Breast epithelium (tissue), 4 donors: Measurements from ENCODE around the gene HPX. TPM values are rescaled to one million over a fixed set of nuclear protein-coding genes. Genes with fewer than 3 reads are reported as not detected.

Experiments used
- DNase-seq, 2 donors: peaks; one replicate each; pipeline ENCODE4 v3.0.0-alpha.2; 2019; ENCODE audit warnings: low spot score in 2 of 2
- H3K27ac ChIP-seq, 2 donors: fragments of 200-600 bp; sonication (generic) in 1 of 2; one replicate each; pipeline ENCODE4 v1.5.1; 2016 to 2019; ENCODE audit warnings: mild to moderate bottlenecking in 1 of 2
- H3K27me3 ChIP-seq, 2 donors: fragments of 200-600 bp; sonication (generic) in 1 of 2; one replicate each; pipeline versions ENCODE4 v1.5.1 to v1.6.0; 2017 to 2019; ENCODE audit warnings: control low read depth in 1 of 2, mild to moderate bottlenecking in 1 of 2
- H3K36me3 ChIP-seq: fragments of 200-600 bp; one replicate; pipeline ENCODE4 v1.5.1; 2019
- H3K4me1 ChIP-seq, 2 donors: fragments of 200-600 bp; sonication (generic); one replicate each; pipeline ENCODE4 v1.5.1; 2016 to 2019; ENCODE audit warnings: control low read depth in 1 of 2
- H3K4me3 ChIP-seq, 3 donors: fragments of 200-600 bp; sonication (generic); 1 replicate in 2 of 3; 2 replicates in 1 of 3; pipeline ENCODE4 v1.5.1; 2016 to 2019; ENCODE audit warnings: mild to moderate bottlenecking in 3 of 3, moderate library complexity in 2 of 3
- H3K9me3 ChIP-seq, 2 donors: fragments of 200-600 bp; sonication (generic) in 1 of 2; one replicate each; pipeline ENCODE4 v1.5.1; 2016 to 2019; ENCODE audit warnings: control low read depth in 1 of 2
- CTCF ChIP-seq, 3 donors: fragments of 450-650 bp; IDR thresholded peaks; one replicate each; pipeline ENCODE4 v1.5.1; 2016 to 2017; ENCODE audit warnings: antibody characterized with exemption in 3 of 3, mild to moderate bottlenecking in 3 of 3, moderate library complexity in 3 of 3
- POLR2A ChIP-seq: fragments of 450-650 bp; IDR thresholded peaks from one replicate; pipeline ENCODE4 v1.6.1; 2016; ENCODE audit warnings: antibody characterized with exemption, mild to moderate bottlenecking, moderate library complexity
- POLR2AphosphoS5 ChIP-seq, 3 donors: sonication (generic); formaldehyde crosslinking; IDR thresholded peaks; one replicate each; pipeline ENCODE4 v1.6.1; 2017; ENCODE audit warnings: antibody characterized with exemption in 3 of 3
- intact Hi-C: fragments of 100-400 bp; cut with DNase I; formaldehyde crosslinking; loops from one replicate; pipeline ENCODE4 v1.15.1; 2023; ENCODE audit warnings: low total_unique reads
- total RNA-seq, 3 donors: library from RNA; depleted of rRNA; stranded (reverse); fragments of >200 nt; gene quantifications; one replicate each; pipeline ENCODE4 v1.1.0, GENCODE V29; 2016

The HPX gene
- total RNA-seq, 3 donors from 2014 or later = 0.96 to 25.2 (median 12.9) TPM

- Histone ChIP-seq H3K27ac (no peak overlapping the region), H3K4me1 (no peaks in the 10 kb centered on the region), H3K27me3 (no peaks in the 10 kb centered on the region), H3K4me3 (no peak overlapping the region), H3K36me3 (peaks cover 11% of the 10 kb centered on the region), H3K9me3 (no peaks in the 10 kb centered on the region)
- intact Hi-C loops = no loop called here
- DNase-seq = no peak
- no peak for TF ChIP-seq POLR2AphosphoS5 (IDR thresholded peaks at IDR 0.05)
- TF ChIP-seq CTCF (IDR thresholded peaks at IDR 0.05) = no peak
- TF ChIP-seq POLR2A = no peak
Observed at GRCh38 chr11:6456361-6457073, 15.7 kb upstream of the HPX start.

- TF ChIP-seq CTCF (IDR thresholded peaks at IDR 0.05) (no peak), POLR2A (no peak)
- Histone ChIP-seq H3K9me3 (no peaks in the 10 kb centered on the region), H3K27ac (no peak overlapping the region), H3K27me3 (no peaks in the 10 kb centered on the region), H3K36me3 (peaks cover 11% of the 10 kb centered on the region), H3K4me1 (no peaks in the 10 kb centered on the region), H3K4me3 (no peak overlapping the region)
- intact Hi-C loops = no loop called here
- no peak for DNase-seq
Observed at GRCh38 chr11:6455070-6455469, 14.3 kb upstream of the HPX start.

GRCh38 chr11:6453152-6453551 lies 12.4 kb upstream of the HPX start:
- TF ChIP-seq POLR2AphosphoS5 (IDR thresholded peaks at IDR 0.05) (no peak), POLR2A (no peak), CTCF (IDR thresholded peaks at IDR 0.05) (no peak)
- Histone ChIP-seq H3K27me3 (no peaks in the 10 kb centered on the region), H3K9me3 (no peaks in the 10 kb centered on the region), H3K36me3 (peaks cover 11% of the 10 kb centered on the region), H3K4me3 (no peak overlapping the region), H3K4me1 (no peaks in the 10 kb centered on the region), H3K27ac (no peak overlapping the region)
- intact Hi-C loops = no loop called here
- DNase-seq = no peak

GRCh38 chr11:6452219-6452618 lies 11.4 kb upstream of the HPX start:
- no peaks in the 10 kb centered on the region for H3K4me1 ChIP-seq
- TF ChIP-seq CTCF (IDR thresholded peaks at IDR 0.05) (no peak), POLR2A (no peak), POLR2AphosphoS5 (IDR thresholded peaks at IDR 0.05) (no peak)
- intact Hi-C loops = no loop called here
- DNase-seq = no peak
- H3K27ac ChIP-seq = no peak overlapping the region
- H3K27me3 ChIP-seq = no peaks in the 10 kb centered on the region
- H3K4me3 ChIP-seq = no peak overlapping the region
- peaks cover 11% of the 10 kb centered on the region for H3K36me3 ChIP-seq
- H3K9me3 ChIP-seq = no peaks in the 10 kb centered on the region

GRCh38 chr11:6448574-6448973 lies 7.8 kb upstream of the HPX start:
- H3K27me3 ChIP-seq = no peaks in the 10 kb centered on the region

More at GRCh38 chr11:6448574-6448973, 7.8 kb upstream of the HPX start:
- no peaks in the 10 kb centered on the region for H3K9me3 ChIP-seq
- TF ChIP-seq CTCF (IDR thresholded peaks at IDR 0.05) = no peak
- no peak for TF ChIP-seq POLR2AphosphoS5 (IDR thresholded peaks at IDR 0.05)
- no peak for TF ChIP-seq POLR2A
- no peaks in the 10 kb centered on the region for H3K36me3 ChIP-seq
- no peak for DNase-seq
- H3K4me1 ChIP-seq = no peaks in the 10 kb centered on the region
- H3K4me3 ChIP-seq = no peak overlapping the region
- no peak overlapping the region for H3K27ac ChIP-seq
- intact Hi-C loops = no loop called here
